HFFc6 (cell line): ENCODE results near the gene ETNK2. TPM values are rescaled to one million over a fixed set of nuclear protein-coding genes. Genes with fewer than 3 reads are reported as not detected.

Experiments used
- DNase-seq: peaks from one replicate; pipeline ENCODE4 v3.0.0-alpha.2; 2018
- H3K27ac Mint-ChIP-seq: 2 replicates; pipeline ENCODE4 v1.8.0; 2020; ENCODE audit warnings: mild to moderate bottlenecking, mixed read lengths
- H3K27me3 Mint-ChIP-seq: 2 replicates; pipeline ENCODE4 v1.8.0; 2021; ENCODE audit warnings: mild to moderate bottlenecking, moderate library complexity, mixed read lengths; ENCODE audit not compliant: insufficient read depth
- H3K36me3 Mint-ChIP-seq: 2 replicates; pipeline ENCODE4 v1.8.0; 2021; ENCODE audit warnings: low read depth, mixed read lengths
- H3K4me1 Mint-ChIP-seq: 2 replicates; pipeline ENCODE4 v1.8.0; 2020; ENCODE audit warnings: low read depth, mixed read lengths
- H3K4me3 Mint-ChIP-seq: 2 replicates; pipeline ENCODE4 v1.8.0; 2020; ENCODE audit warnings: mild to moderate bottlenecking, moderate library complexity, mixed read lengths
- H3K9me3 Mint-ChIP-seq: 2 replicates; pipeline ENCODE4 v1.8.0; 2020; ENCODE audit warnings: mild to moderate bottlenecking, mixed read lengths
- total RNA-seq, 6 experiments: library from RNA; stranded (reverse); fragmentation: NEBNext Ultra II Directional; extraction: Animal tissue kit (Norgen Biotek cat#: 25700); gene quantifications; 2 replicates in 1 of 6; 3 replicates in 5 of 6; pipeline ENCODE4 v1.2.3, GENCODE V29; 2021
- TF ChIP-seq, protein P1 (sequence below): fragments of 200-600 bp; sonication (generic); IDR thresholded peaks from 2 replicates; pipeline ENCODE4 v1.5.0; 2021; ENCODE audit warnings: antibody characterized with exemption, mild to moderate bottlenecking

The ETNK2 gene
- total RNA-seq, 6 experiments from 2014 or later: 3.1 to 6.3 (median 3.9) TPM

DNA sequence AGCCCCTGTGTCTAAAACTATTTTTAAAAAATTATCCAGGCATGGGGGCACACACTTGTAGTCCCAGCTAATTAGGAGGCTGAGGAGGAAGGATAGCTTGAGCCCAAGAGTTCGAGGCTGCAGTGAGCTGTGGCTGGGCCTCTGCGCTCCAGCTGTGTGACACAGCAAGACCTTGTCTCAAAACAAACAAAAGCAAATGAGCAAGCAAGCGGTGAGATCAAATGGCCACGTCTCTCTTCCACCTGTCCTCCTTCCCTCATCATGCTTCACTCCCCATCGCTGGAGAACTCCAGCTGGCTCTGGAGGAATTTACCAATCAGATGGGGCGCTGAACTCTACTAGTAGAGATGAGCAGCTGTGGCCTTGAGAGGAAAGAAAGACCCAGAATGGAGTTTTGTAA is 28.3 kb upstream of the ETNK2 start:
- H3K36me3 Mint-ChIP-seq: no peaks in the 10 kb centered on the region
- H3K4me1 Mint-ChIP-seq: no peaks in the 10 kb centered on the region; the same call in 1 of the 2 replicates
- H3K4me3 Mint-ChIP-seq: no peak overlapping the region
- no peaks in the 10 kb centered on the region for H3K9me3 Mint-ChIP-seq
- DNase-seq: no peak
- TF ChIP-seq, protein P1, sequence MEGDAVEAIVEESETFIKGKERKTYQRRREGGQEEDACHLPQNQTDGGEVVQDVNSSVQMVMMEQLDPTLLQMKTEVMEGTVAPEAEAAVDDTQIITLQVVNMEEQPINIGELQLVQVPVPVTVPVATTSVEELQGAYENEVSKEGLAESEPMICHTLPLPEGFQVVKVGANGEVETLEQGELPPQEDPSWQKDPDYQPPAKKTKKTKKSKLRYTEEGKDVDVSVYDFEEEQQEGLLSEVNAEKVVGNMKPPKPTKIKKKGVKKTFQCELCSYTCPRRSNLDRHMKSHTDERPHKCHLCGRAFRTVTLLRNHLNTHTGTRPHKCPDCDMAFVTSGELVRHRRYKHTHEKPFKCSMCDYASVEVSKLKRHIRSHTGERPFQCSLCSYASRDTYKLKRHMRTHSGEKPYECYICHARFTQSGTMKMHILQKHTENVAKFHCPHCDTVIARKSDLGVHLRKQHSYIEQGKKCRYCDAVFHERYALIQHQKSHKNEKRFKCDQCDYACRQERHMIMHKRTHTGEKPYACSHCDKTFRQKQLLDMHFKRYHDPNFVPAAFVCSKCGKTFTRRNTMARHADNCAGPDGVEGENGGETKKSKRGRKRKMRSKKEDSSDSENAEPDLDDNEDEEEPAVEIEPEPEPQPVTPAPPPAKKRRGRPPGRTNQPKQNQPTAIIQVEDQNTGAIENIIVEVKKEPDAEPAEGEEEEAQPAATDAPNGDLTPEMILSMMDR: no peak
- H3K27me3 Mint-ChIP-seq: peaks cover 2% of the 10 kb centered on the region
- H3K27ac Mint-ChIP-seq: no peak overlapping the region

DNA sequence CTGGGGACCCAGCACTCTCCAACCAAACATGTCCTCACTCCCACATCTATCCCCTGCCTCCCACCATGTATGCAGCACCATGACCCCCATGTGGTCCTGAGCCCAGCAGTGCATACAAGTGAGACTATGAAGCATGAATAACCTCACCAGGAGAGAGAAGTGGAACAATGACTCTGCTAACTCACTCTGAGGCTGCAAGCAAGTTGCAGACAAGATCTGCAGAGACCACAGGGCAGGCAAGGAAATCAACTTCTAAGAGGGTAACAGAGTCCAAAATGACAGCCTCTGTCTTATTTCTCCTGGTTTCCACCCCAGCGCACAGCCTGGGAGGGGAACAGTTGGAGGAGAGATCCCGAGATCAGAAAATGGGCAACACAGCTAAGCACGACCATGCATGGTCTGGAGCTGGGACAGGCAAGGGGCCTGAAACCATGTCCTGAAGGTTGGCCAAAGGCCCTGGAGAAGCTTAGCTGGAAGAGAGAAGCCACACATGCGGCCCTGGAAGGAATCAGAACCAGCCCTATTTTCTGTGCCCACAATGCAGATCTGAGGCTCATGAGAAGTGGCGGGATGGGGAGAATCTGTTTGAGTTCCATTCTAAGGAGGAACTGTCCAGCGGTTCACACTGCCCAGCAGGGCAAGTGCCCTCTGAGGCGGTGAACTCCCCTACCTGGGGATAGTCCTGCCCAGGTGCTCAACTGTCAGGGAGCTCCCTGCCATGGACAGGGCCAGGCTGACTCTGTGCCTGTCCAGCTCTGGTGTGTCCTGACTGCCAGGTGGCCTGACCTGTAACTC is 26.8 kb upstream of the ETNK2 start:
- DNase-seq: no peak
- Mint-ChIP-seq H3K27me3 (peaks cover 2% of the 10 kb centered on the region), H3K9me3 (no peaks in the 10 kb centered on the region), H3K4me1 (no peaks in the 10 kb centered on the region; the same call in 1 of the 2 replicates), H3K36me3 (no peaks in the 10 kb centered on the region), H3K4me3 (no peak overlapping the region), H3K27ac (no peak overlapping the region)
- TF ChIP-seq, protein P1: no peak

DNA sequence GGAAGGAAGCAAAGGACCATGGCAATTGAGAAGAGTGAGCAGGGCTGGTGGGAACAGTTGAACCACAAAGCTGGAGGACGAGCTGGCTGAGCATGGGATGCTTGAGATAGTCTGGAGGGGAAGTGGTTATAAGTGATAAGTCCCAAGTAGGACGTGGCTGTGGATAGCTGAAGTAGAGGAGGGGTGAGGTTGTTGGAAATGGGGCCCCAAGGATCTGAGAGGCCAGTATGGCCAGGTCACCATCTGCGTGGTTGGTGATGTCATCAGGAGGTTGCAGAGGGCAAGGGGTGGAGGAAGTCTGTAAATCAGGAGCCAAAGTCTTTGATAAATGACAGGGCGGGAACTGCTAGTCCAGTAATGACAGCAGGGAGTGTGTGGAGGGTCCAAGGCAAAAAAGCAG is 25.3 kb upstream of the ETNK2 start:
- no peak for DNase-seq
- H3K4me3 Mint-ChIP-seq: no peak overlapping the region
- peaks cover 15% of the 10 kb centered on the region for H3K4me1 Mint-ChIP-seq
- no peaks in the 10 kb centered on the region for H3K36me3 Mint-ChIP-seq
- no peak overlapping the region for H3K27ac Mint-ChIP-seq
- no peaks in the 10 kb centered on the region for H3K9me3 Mint-ChIP-seq
- H3K27me3 Mint-ChIP-seq: peaks cover 2% of the 10 kb centered on the region
- TF ChIP-seq, protein P1: no peak

DNA sequence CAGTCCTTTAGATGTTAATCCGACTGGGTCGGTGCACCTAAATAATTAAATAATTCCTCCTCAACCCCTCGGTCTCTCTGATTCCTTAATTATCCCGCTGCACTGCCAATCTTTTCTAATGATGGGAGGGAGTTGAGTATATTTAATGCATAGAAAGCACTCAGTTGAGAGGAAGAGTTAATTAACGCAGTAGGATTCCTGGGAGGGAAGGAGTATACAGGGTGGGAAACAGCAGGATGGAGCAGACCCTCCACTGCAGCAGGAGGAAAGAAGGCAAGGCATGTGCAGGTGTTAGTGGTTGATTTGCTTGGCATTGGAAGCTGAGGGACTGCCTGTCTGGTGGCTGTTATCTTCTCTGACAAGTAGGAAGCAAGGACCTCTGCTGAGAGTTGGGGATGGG is 24.2 kb upstream of the ETNK2 start:
- TF ChIP-seq, protein P1: no peak
- H3K4me3 Mint-ChIP-seq: no peak overlapping the region

DNA sequence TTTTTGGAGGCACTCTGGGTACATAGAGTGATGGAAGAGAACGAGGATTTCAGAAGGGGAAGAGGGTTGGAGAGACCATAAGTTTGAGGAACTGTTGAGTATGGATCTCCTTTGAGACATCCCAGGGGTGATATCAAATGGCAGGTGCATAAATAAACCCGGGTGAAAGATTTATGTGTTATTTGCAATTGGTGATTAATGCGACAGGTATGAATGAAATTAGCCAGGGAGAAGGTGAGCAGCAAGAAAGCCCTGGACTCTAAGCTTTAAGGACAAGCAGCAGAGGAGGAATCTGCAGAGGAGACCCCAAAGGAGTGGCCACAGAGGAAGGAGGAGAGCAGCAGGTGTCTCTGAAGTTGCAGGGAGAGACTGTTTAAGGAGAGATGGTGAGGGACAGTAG is 23.1 kb upstream of the ETNK2 start:
- no peak overlapping the region for H3K4me3 Mint-ChIP-seq
- TF ChIP-seq, protein P1: no peak
- H3K27ac Mint-ChIP-seq: no peak overlapping the region
- H3K9me3 Mint-ChIP-seq: peaks cover 13% of the 10 kb centered on the region
- H3K36me3 Mint-ChIP-seq: peaks cover 10% of the 10 kb centered on the region; the same call in 1 of the 2 replicates
- peaks cover 32% of the 10 kb centered on the region for H3K4me1 Mint-ChIP-seq
- no peak for DNase-seq
- peaks cover 2% of the 10 kb centered on the region; the same call in 1 of the 2 replicates for H3K27me3 Mint-ChIP-seq

More for the DNA sequence above, 24.2 kb upstream of the ETNK2 start:
- H3K4me1 Mint-ChIP-seq: peaks cover 26% of the 10 kb centered on the region
- peaks cover 2% of the 10 kb centered on the region; the same call in 1 of the 2 replicates for H3K27me3 Mint-ChIP-seq
- DNase-seq: no peak
- H3K27ac Mint-ChIP-seq: no peak overlapping the region
- H3K36me3 Mint-ChIP-seq: no peaks in the 10 kb centered on the region
- H3K9me3 Mint-ChIP-seq: peaks cover 4% of the 10 kb centered on the region
